Measurements from ENCODE around the gene NPSR1.
A peak's percentile ranks its signal among the peaks of the same experiment; 100 is the strongest.
"Not testable (repeated sequence)": the region's sequence is repeated elsewhere in the genome, so short reads cannot be mapped to it uniquely, and the experiment has no call there.

The NPSR1 gene

GRCh38 chr7:34757570-34758110 lies 99.6 kb downstream of the NPSR1 start:
- DNase-seq (ENCODE audit: low read depth), result no peak

GRCh38 chr7:34758111-34758601 lies 100.1 kb downstream of the NPSR1 start:
- DNase-seq (ENCODE audit: low read depth), result no peak

GRCh38 chr7:34759477-34760125 lies 101.6 kb downstream of the NPSR1 start:
- no peak for DNase-seq (ENCODE audit: low read depth)

GRCh38 chr7:34760271-34760670 lies 102.3 kb downstream of the NPSR1 start:
- no peak for DNase-seq (ENCODE audit: low read depth)

GRCh38 chr7:34761206-34761605 lies 103.2 kb downstream of the NPSR1 start:
- DNase-seq (ENCODE audit: low read depth), result no peak

GRCh38 chr7:34761627-34762026 lies 103.6 kb downstream of the NPSR1 start:
- DNase-seq (ENCODE audit: low read depth), result no peak

- DNase-seq (ENCODE audit: low read depth), result no peak
These were observed 104.7 kb downstream of the NPSR1 start for GRCh38 chr7:34762764-34763163.

- no peak for DNase-seq (ENCODE audit: low read depth)
These were observed 114.4 kb downstream of the NPSR1 start for GRCh38 chr7:34772296-34772938.

DNA sequence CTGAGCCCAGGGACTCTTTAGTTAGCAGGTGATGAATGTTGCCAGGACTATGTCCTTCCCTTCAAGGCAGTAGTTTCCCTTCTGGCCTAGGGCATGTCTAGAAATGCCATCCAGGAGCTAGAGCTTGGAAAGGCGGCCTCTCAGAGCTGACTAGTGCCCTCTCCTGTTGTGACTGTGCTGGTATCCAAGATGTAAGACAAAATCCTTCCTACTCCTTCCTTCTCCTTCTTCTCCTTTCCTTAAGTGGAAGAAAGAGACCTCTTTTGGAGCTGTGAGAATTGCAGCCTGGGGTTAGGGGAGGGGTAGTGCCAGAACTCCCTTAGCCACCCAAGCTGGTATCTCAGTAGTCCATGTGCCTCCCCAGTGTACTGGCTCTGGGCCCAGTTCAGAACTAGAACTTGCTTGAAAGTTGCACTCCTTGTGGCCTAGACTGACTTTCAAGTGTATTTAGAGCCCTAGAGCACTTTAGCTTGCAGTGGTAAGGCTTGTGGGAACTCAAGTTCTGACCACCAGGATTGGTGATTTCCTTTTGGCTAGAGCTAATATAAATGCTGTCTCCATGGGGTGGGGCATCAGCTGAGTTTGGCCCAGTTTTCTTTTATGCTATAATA lies 118.8 kb downstream of the NPSR1 start:
- DNase-seq (ENCODE audit: low read depth), result no peak

DNA sequence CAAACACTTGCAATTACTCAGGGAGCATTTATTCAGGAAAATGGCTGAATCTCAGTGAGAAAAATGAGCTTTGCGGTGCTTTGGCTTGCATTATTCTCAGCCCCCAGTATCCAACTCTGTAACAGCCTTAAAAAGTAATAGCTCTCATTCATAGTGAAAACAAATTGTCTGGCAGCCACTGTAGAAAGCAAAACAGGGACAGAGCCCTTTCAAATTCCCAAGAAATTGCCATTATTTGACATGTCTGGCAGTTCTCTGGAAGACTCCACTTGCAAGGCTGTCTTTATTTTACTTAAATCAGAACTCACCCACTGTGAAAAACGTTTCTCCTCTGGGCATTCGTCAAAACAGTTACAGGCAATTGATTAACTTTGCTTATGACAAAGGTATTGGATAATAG lies 122.5 kb downstream of the NPSR1 start:
- DNase-seq (ENCODE audit: low read depth), result no peak

DNA sequence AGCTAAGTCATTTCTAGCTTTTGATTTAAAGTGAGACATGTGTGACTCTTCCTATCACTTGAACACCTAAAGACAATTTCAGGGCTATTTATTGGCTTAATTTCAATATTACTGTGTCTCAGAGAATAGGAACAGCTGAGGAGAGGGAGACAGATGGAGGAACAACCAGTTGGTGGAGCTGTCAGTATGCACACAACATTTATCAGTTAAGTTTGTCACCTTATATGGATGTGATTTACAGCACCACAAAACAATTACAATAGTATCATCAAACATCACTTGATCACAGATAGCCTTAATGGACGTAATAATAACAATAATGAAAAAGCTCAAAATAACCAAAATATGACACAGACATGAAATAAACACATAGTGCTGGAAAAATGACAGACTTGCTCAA lies 129.6 kb downstream of the NPSR1 start:
- DNase-seq (ENCODE audit: low read depth), result no peak

DNA sequence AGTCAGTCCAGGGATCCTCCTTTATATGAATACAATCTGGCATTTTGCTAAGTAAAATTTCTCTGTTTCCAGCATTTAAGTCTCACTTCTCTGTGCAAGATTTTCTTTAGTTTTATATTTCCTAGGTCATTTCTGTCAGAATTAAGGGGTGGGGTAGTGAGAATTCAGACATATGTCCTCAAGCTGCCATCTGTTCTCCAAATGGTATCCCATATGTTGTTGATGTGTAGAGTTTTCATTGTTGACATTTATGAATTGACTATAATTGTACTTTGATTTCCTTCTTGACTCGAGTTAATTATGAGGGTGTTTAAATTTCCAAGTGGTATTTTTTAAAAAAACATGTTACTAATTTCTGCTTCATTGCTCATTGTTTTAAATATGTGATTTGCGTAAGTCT lies 148.8 kb downstream of the NPSR1 start:
- DNase-seq (ENCODE audit: low read depth), result no peak

DNA sequence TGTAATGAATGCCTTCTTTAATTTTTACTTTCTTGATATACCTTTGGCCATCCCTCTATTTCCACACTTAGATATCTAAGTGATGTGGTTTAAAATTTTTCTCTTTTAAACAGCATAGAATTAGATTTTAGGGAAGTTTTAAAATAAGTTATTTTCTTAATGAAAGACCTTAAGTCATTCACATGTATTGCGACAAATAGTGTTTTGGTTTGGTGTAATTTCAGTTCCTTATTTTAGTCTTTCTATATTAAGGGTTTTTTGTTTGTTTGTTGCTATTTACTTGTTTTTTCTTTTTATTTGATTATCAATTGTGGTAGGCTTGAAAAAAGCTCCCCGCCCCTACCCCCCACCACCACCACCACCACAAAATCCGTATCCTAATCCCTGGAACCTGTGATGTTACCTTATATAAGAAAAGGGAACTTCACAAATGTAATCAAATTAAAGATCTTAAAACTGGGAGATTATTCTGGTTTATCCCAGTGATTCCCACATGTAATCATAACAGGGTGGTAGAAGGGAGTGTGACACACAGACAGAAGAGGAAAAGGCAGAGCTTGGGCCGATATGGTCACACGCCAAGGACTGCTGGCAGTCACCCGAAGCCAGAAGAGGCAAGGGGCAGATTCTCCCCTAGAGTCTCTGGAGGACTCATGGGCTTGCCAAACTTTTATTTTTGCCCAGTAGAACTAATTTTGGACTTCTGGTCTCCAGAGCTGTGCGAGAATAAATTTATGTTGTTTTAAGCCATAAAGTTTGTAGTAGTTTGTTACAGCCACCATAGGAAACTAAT lies 149.7 kb downstream of the NPSR1 start:
- no peak for DNase-seq (ENCODE audit: low read depth)

- DNase-seq (ENCODE audit: low read depth), result not testable (repeated sequence)
These were observed 156.3 kb downstream of the NPSR1 start for GRCh38 chr7:34814203-34814842.

DNA sequence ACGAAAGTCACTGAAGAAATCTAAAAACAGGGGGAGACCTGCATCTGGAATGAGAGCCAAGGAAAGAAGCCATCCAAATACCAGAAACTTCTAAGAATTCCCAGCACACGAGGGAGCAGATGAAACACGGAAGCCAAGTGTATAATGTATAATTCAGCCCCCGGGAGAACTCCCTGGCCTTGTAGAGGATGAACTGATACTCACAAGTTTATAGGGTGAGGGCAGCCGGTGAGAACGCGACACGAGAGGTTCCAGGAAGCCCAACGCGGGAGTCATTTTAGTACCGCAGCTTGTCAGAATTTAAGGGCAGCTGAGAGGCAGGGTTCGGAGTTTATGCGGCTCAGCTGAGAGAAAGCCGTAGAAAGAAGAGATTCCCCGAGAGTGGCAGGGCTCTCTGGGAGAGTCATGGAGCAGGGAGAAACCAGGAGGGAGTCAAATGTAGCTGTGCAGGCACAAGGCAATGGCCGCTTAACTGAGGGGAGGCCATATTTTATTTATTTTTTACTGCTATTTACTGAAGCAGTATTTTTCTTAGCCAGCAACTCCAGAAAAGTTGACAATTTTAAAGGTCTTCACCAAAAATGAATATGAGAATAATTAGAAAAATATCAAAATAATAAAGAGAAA lies 164.0 kb downstream of the NPSR1 start:
- no peak for DNase-seq (ENCODE audit: low read depth)

GRCh38 chr7:34823650-34824258 lies 165.7 kb downstream of the NPSR1 start:
- DNase-seq (ENCODE audit: low read depth), result peak; percentile 1

DNA sequence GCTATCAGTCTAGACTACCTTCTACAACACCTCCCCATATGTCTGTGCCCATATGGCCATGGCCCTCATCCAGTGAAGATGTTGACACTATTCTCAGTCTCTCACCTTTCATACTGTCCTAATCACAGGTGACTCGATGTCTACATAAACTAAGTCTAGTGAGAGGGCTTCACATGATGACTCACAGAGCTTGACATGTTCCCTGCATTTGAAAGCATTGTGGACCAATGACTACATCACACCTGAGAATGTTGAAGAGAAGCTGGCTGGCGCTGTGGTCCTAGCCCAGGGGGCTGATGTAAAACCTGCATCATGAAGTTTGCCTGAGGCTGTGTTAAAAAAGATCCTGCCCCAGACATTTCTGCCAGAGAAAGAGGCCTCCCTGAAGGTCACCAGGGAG lies 167.2 kb downstream of the NPSR1 start:
- DNase-seq (ENCODE audit: low read depth), result no peak

GRCh38 chr7:34830390-34830789 lies 172.4 kb downstream of the NPSR1 start:
- no peak for DNase-seq (ENCODE audit: low read depth)

DNA sequence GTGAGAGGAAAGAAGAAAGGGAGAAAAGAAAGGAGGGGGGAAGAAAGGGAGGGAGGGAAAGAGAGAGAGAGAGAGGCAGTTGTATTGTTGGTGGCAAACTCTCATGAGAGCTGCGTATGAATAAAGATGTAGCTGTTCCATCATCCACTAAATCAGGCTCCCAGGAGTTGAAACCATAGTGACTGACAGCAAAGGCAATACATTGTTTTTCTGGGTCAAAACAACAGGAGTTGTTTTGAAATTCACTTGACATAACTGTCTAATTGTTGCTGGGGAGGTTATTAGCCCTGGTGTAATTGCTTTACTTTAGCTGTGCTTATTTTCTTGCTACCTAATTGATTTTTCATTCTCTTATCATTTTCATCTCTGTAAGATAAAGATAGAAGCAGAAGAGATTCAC lies 173.4 kb downstream of the NPSR1 start:
- DNase-seq (ENCODE audit: low read depth), result no peak

DNA sequence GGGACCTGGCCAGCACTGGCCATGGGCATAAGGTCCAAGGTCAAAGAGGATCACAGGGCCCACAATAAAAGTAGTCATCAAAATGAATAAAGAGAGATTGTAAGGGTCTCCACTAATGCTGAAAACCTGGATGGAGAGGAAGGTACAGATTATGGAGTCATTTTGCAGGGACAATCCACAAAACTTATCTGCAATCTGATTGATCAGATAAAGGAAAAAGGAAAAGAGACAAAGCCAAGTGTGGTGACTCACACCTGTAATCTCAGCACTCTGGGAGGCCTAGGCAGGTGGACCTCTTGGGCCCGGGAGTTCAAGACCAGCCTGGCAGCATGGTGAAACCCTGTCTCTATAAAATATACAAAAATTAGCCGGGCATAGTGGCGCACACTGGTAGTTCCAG lies 174.0 kb downstream of the NPSR1 start:
- no peak for DNase-seq (ENCODE audit: low read depth)

Measured in stimulated activated CD8-positive, alpha-beta memory T cell treated with anti-CD3 and anti-CD28 coated beads, Interleukin-12 subunit alpha, Interleukin-12 subunit beta, amount 100 ng/mL, for 4 hours (primary cell).